IMR-90 (cell line): Measurements from ENCODE around the gene RFX1. TPM values are rescaled to one million over a fixed set of nuclear protein-coding genes. Genes with fewer than 3 reads are reported as not detected.

Experiments used
- ATAC-seq: fragments of 200-7000 bp; cut with Tn5 transposase; 2 replicates; pipeline ENCODE4 v1.9.1; 2020; ENCODE audit warnings: low read depth, mild to moderate bottlenecking, moderate library complexity
- BruUV-seq: library from RNA; stranded (reverse); fragments of 400-500 nt; replicated peaks from 2 replicates; lab custom pipeline; 2021; lab: Mats Ljungman, UMichigan
- CTCF ChIA-PET: fragments of 300-600 bp; formaldehyde crosslinking; extraction: SDS; loops from one replicate; lab custom pipeline; 2021; ENCODE audit warnings: antibody characterized with exemption; lab: Yijun Ruan, JAX
- POLR2A ChIA-PET: fragments of 300-600 bp; sonication (Branson Sonifier 250); formaldehyde crosslinking; loops from one replicate; lab custom pipeline; 2022; ENCODE audit warnings: antibody characterized with exemption; ENCODE audit not compliant: unreplicated experiment; lab: Charles Lee
- DNase-seq: peaks from one replicate; pipeline ENCODE4 v3.0.0; 2013
- H2AFZ ChIP-seq: replicated peaks from 2 replicates; pipeline ENCODE3; 2013; ENCODE audit warnings: low read length, mild to moderate bottlenecking; ENCODE audit not compliant: poor library complexity
- H2AK5ac ChIP-seq: 2 replicates; pipeline ENCODE4 v1.6.1; 2013; ENCODE audit warnings: low read depth, low read length, inconsistent platforms
- H2AK9ac ChIP-seq: replicated peaks from 2 replicates; pipeline ENCODE3; 2013; ENCODE audit warnings: mild to moderate bottlenecking, low read depth, low read length, moderate library complexity; ENCODE audit not compliant: poor library complexity
- H2BK120ac ChIP-seq: 2 replicates; pipeline ENCODE4 v1.6.1; 2013; ENCODE audit warnings: low read depth, low read length, inconsistent platforms
- H2BK15ac ChIP-seq: 3 replicates; pipeline ENCODE4 v1.6.1; 2013; ENCODE audit warnings: low read depth, low read length, inconsistent platforms
- H2BK20ac ChIP-seq: 2 replicates; pipeline ENCODE4 v1.6.1; 2013; ENCODE audit warnings: low read depth, mild to moderate bottlenecking, inconsistent platforms, low read length, moderate library complexity
- H2BK5ac ChIP-seq: 2 replicates; pipeline ENCODE4 v1.6.1; 2013; ENCODE audit warnings: mild to moderate bottlenecking, low read depth, low read length, inconsistent platforms; ENCODE audit not compliant: poor library complexity, severe bottlenecking
- H3K14ac ChIP-seq: replicated peaks from 2 replicates; pipeline ENCODE4 v1.6.1; 2013; ENCODE audit warnings: low read depth, low read length, inconsistent platforms
- H3K18ac ChIP-seq: 2 replicates; pipeline ENCODE4 v1.6.1; 2013; ENCODE audit warnings: low read depth, low read length, control low read depth
- H3K23ac ChIP-seq: 2 replicates; pipeline ENCODE4 v1.6.1; 2013; ENCODE audit warnings: low read depth, low read length, inconsistent platforms
- H3K27ac ChIP-seq: 2 replicates; pipeline ENCODE4 v1.5.1; 2013; ENCODE audit warnings: mild to moderate bottlenecking, control low read depth, low read length; ENCODE audit not compliant: insufficient read depth
- H3K27me3 ChIP-seq: 2 replicates; pipeline ENCODE4 v1.6.1; 2013; ENCODE audit warnings: low read length; ENCODE audit not compliant: control insufficient read depth, insufficient read depth
- H3K36me3 ChIP-seq: 2 replicates; pipeline ENCODE4 v1.6.1; 2013; ENCODE audit warnings: low read length, mixed read lengths; ENCODE audit not compliant: control insufficient read depth, insufficient read depth
- H3K4ac ChIP-seq: 2 replicates; pipeline ENCODE4 v1.6.1; 2013; ENCODE audit warnings: low read depth, low read length, inconsistent platforms
- H3K4me1 ChIP-seq: 2 replicates; pipeline ENCODE4 v1.6.1; 2013; ENCODE audit warnings: low read length, mixed read lengths; ENCODE audit not compliant: control insufficient read depth, insufficient read depth
- H3K4me2 ChIP-seq: 2 replicates; pipeline ENCODE4 v1.6.1; 2013; ENCODE audit warnings: low read depth, mild to moderate bottlenecking, control low read depth, low read length, moderate library complexity
- H3K4me3 ChIP-seq: 2 replicates; pipeline ENCODE4 v1.5.1; 2013; ENCODE audit warnings: low read depth, mild to moderate bottlenecking, control low read depth, low read length, moderate library complexity; ENCODE audit not compliant: insufficient read depth
- H3K56ac ChIP-seq: 2 replicates; pipeline ENCODE4 v1.6.1; 2013; ENCODE audit warnings: low read length, inconsistent platforms; ENCODE audit not compliant: insufficient read depth; ENCODE audit errors: extremely low read depth
- H3K79me1 ChIP-seq, 2 experiments: 2 replicates each; pipeline ENCODE4 v1.6.1; 2013; ENCODE audit warnings: low read length in 2 of 2, inconsistent platforms in 1 of 2, low read depth in 1 of 2
- H3K9ac ChIP-seq: 2 replicates; pipeline ENCODE4 v1.6.1; 2013; ENCODE audit warnings: low read depth, low read length, control low read depth
- H3K9me1 ChIP-seq: 2 replicates; pipeline ENCODE4 v1.6.1; 2013; ENCODE audit warnings: low read length, inconsistent platforms; ENCODE audit not compliant: insufficient read depth
- H3K9me3 ChIP-seq: 2 replicates; pipeline ENCODE4 v1.6.1; 2013; ENCODE audit warnings: low read length; ENCODE audit not compliant: control insufficient read depth, insufficient read depth
- H4K20me1 ChIP-seq: 2 replicates; pipeline ENCODE4 v1.6.1; 2013; ENCODE audit warnings: low read length, inconsistent platforms; ENCODE audit not compliant: insufficient read depth
- H4K5ac ChIP-seq: 2 replicates; pipeline ENCODE4 v1.6.1; 2013; ENCODE audit warnings: mild to moderate bottlenecking, low read depth, low read length, control low read depth
- H4K8ac ChIP-seq, 2 experiments: 2 replicates each; pipeline ENCODE4 v1.6.1; 2013; ENCODE audit warnings: low read depth in 2 of 2, low read length in 2 of 2, control low read depth in 1 of 2, inconsistent platforms in 1 of 2
- H4K91ac ChIP-seq: 2 replicates; pipeline ENCODE4 v1.6.1; 2013; ENCODE audit warnings: low read depth, low read length, inconsistent platforms; ENCODE audit not compliant: insufficient read depth
- BHLHE40 ChIP-seq: fragments of 150-350 bp; IDR thresholded peaks from 2 replicates; pipeline ENCODE4 v1.6.1; 2016; ENCODE audit warnings: mild to moderate bottlenecking, low read depth, low read length
- CEBPB ChIP-seq: IDR thresholded peaks from 2 replicates; pipeline ENCODE4 v1.6.1; 2012; ENCODE audit warnings: low read depth, low read length, improper control_type of control experiment
- CHD1 ChIP-seq: IDR thresholded peaks from 2 replicates; pipeline ENCODE4 v1.6.1; 2012; ENCODE audit warnings: low read depth, low read length, improper control_type of control experiment
- CTCF ChIP-seq: conservative IDR thresholded peaks from 2 replicates; pipeline ENCODE4 v1.5.1; 2012; ENCODE audit warnings: mild to moderate bottlenecking, low read depth, low read length, improper control_type of control experiment
- ELK1 ChIP-seq: fragments of 150-350 bp; IDR thresholded peaks from 2 replicates; pipeline ENCODE4 v1.6.1; 2016; ENCODE audit warnings: low read depth, mild to moderate bottlenecking, low read length, moderate library complexity, borderline replicate concordance
- FOS ChIP-seq: fragments of 150-350 bp; IDR thresholded peaks from 2 replicates; pipeline ENCODE4 v1.6.1; 2016; ENCODE audit warnings: low read depth, low read length
- MAFK ChIP-seq: IDR thresholded peaks from 2 replicates; pipeline ENCODE4 v1.6.1; 2012; ENCODE audit warnings: low read depth, low read length, improper control_type of control experiment
- MAZ ChIP-seq: IDR thresholded peaks from 2 replicates; pipeline ENCODE4 v1.6.1; 2012; ENCODE audit warnings: low read depth, mild to moderate bottlenecking, low read length, improper control_type of control experiment, moderate library complexity, borderline replicate concordance
- MXI1 ChIP-seq: IDR thresholded peaks from 2 replicates; pipeline ENCODE4 v1.6.1; 2012; ENCODE audit warnings: low read depth, mild to moderate bottlenecking, low read length, moderate library complexity, borderline replicate concordance
- NFE2L2 ChIP-seq: fragments of 150-350 bp; IDR thresholded peaks from 2 replicates; pipeline ENCODE4 v1.6.1; 2016; ENCODE audit warnings: low read depth, mild to moderate bottlenecking, low read length
- POLR2A ChIP-seq: IDR thresholded peaks from 2 replicates; pipeline ENCODE4 v1.6.1; 2012; ENCODE audit warnings: mild to moderate bottlenecking, low read depth, low read length
- RAD21 ChIP-seq: IDR thresholded peaks from 2 replicates; pipeline ENCODE4 v1.6.1; 2012; ENCODE audit warnings: low read length, improper control_type of control experiment
- RCOR1 ChIP-seq: IDR thresholded peaks from 2 replicates; pipeline ENCODE4 v1.6.1; 2012; ENCODE audit warnings: mild to moderate bottlenecking, low read length, improper control_type of control experiment; ENCODE audit not compliant: insufficient replicate concordance
- RFX5 ChIP-seq: IDR thresholded peaks from 2 replicates; pipeline ENCODE4 v1.8.0; 2012; ENCODE audit warnings: low read depth, mild to moderate bottlenecking, low read length, moderate library complexity
- SMC3 ChIP-seq: fragments of 150-350 bp; IDR thresholded peaks from 2 replicates; pipeline ENCODE4 v1.6.1; 2016; ENCODE audit warnings: low read depth, mild to moderate bottlenecking, antibody characterized with exemption, low read length, moderate library complexity
- WGBS, 2 experiments: methylation state at CpG; one replicate each; pipeline versions ENCODE4 v1.1.5 to v1.1.7; 2013; ENCODE audit warnings: missing lambda C conversion rate in 2 of 2; ENCODE audit not compliant: insufficient read length in 1 of 2; ENCODE audit errors: extremely low coverage in 2 of 2; 5-methylcytosine and 5-hydroxymethylcytosine counted together
- dilution Hi-C: fragments of 300-500 bp; cut with HindIII; formaldehyde crosslinking; loops from one replicate; pipeline ENCODE4 v1.14.3; 2018; ENCODE audit warnings: low sequenced_read_pairs; ENCODE audit not compliant: unreplicated experiment
- in situ Hi-C: fragments of 300-500 bp; cut with MboI; formaldehyde crosslinking; loops from 3 replicates; pipeline ENCODE4 v1.14.3; 2019; ENCODE audit warnings: low sequenced_read_pairs, inconsistent platforms, mixed read lengths
- intact Hi-C: fragments of 100-400 bp; cut with micrococcal nuclease; formaldehyde crosslinking; loops from 2 replicates; pipeline ENCODE4 v1.10.0; 2022
- polyA plus RNA-seq, 3 experiments: library from polyadenylated mRNA; depleted of rRNA; stranded (reverse); fragments of >200 nt; gene quantifications; 2 replicates each; pipeline ENCODE4 v1.2.3, GENCODE V29; 2012; ENCODE audit warnings: low replicate concordance in 1 of 3
- total RNA-seq: library from RNA; depleted of rRNA; stranded (reverse); fragments of >200 nt; gene quantifications from 2 replicates; pipeline ENCODE4 v1.2.3, GENCODE V29; 2012
- TF ChIP-seq, protein P1 (sequence below): fragments of 150-350 bp; IDR thresholded peaks from 2 replicates; pipeline ENCODE4 v1.6.1; 2017; ENCODE audit warnings: mild to moderate bottlenecking, antibody characterized with exemption, low read length, low read depth

The RFX1 gene
- total and polyA plus RNA-seq, 2 of the 4 experiments (the other 2 are of a cell fraction), result 0.36 to 3.1 TPM

DNA sequence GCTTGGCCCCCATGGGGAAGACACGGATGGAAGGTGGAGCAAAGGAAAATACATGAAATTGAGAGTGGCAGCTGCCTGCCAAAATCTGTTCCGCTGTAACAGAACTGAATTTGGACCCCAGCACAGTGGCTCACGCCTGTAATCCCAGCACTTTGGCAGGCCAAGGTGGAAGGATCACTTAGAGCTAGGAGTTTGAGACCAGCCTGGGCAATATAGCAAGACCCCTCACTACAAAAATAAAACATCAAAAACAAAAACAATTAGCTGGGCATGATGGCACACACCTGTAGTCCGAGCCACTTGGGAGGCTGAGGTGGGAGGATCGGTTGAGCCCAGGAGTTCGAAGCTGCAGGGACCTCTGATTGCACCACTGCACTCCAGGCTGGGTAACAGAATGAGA, 46.4 kb upstream of the RFX1 start:
- Histone ChIP-seq H2AK5ac (no peak overlapping the region), H3K9me3 (peaks cover 2% of the 10 kb centered on the region; the same call in 1 of the 2 replicates), H3K56ac (no peak overlapping the region), H4K91ac (no peak overlapping the region), H3K4me3 (no peak overlapping the region), H3K36me3 (no peaks in the 10 kb centered on the region), H3K27me3 (peaks cover 13% of the 10 kb centered on the region; the same call in 1 of the 2 replicates), H3K23ac (no peak overlapping the region), H2AK9ac (no peak overlapping the region), H2BK5ac (no peak overlapping the region), H3K79me1 (no peaks in the 10 kb centered on the region), H3K9me1 (no peaks in the 10 kb centered on the region), H2AFZ (no peak overlapping the region), H3K4me1 (no peaks in the 10 kb centered on the region), H3K4ac (no peak overlapping the region), H2BK20ac (no peak overlapping the region), H2BK15ac (no peak overlapping the region), H3K4me2 (no peak overlapping the region), H4K8ac (no peak overlapping the region), H3K14ac (no peak overlapping the region), H3K9ac (no peak overlapping the region), H3K18ac (no peak overlapping the region), H4K20me1 (no peaks in the 10 kb centered on the region), H2BK120ac (no peak overlapping the region), H4K5ac (no peak overlapping the region), H3K27ac (no peak overlapping the region)
- CTCF ChIA-PET, result interaction anchor here (0.5 kb wide), 1 partner anchor 91 kb away, joined by 3 read pairs; no protein-coding TSS in a partner anchor
- POLR2A ChIA-PET, result no interaction called here
- WGBS, 2 experiments, result 87% methylated on average over 3 of the region's 6 CpGs; no CpG with 5 or more reads in 1 of the 2 experiments
- intact Hi-C loops (no loop called here), dilution Hi-C loops (no loop called here), in situ Hi-C loops (no loop called here)
- no peak for TF ChIP-seq CTCF
- no peak for TF ChIP-seq ELK1
- TF ChIP-seq POLR2A, result no peak
- no peak for TF ChIP-seq RCOR1
- TF ChIP-seq NFE2L2, result no peak
- no peak for TF ChIP-seq MXI1
- no peak for TF ChIP-seq MAFK
- TF ChIP-seq RFX5, result no peak
- TF ChIP-seq BHLHE40, result no peak
- no peak for TF ChIP-seq CEBPB
- no peak for TF ChIP-seq FOS
- no peak for TF ChIP-seq SMC3
- no peak for TF ChIP-seq CHD1
- no peak for TF ChIP-seq MAZ
- no peak for TF ChIP-seq RAD21
- TF ChIP-seq, protein P1, sequence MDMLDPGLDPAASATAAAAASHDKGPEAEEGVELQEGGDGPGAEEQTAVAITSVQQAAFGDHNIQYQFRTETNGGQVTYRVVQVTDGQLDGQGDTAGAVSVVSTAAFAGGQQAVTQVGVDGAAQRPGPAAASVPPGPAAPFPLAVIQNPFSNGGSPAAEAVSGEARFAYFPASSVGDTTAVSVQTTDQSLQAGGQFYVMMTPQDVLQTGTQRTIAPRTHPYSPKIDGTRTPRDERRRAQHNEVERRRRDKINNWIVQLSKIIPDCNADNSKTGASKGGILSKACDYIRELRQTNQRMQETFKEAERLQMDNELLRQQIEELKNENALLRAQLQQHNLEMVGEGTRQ, result no peak
- DNase-seq (no peak), ATAC-seq (no peak)
- BruUV-seq, result no TSS peak
